Upper lobe of left lung (tissue), 6 donors: ENCODE data around the gene DCTN4. TPM values are rescaled to one million over a fixed set of nuclear protein-coding genes. Genes with fewer than 3 reads are reported as not detected.

Source experiments
- ATAC-seq, 2 donors: fragments of 200-7000 bp; cut with Tn5 transposase; one replicate each; pipeline ENCODE4 v1.9.1; 2022; ENCODE audit warnings: mild to moderate bottlenecking in 2 of 2, moderate library complexity in 2 of 2; ENCODE audit not compliant: low FRiP score in 2 of 2
- DNase-seq, 2 donors: peaks; one replicate each; pipeline ENCODE4 v3.0.0-alpha.2; 2019 to 2020
- H3K27ac ChIP-seq, 4 donors: fragments of 200-600 bp; sonication (generic); one replicate each; pipeline ENCODE4 v1.5.1; 2016 to 2019
- H3K27me3 ChIP-seq, 4 donors: fragments of 200-600 bp; sonication (generic); one replicate each; pipeline ENCODE4 v1.5.1; 2017 to 2019
- H3K36me3 ChIP-seq, 4 donors: fragments of 200-600 bp; sonication (generic); one replicate each; pipeline ENCODE4 v1.5.1; 2016 to 2019
- H3K4me1 ChIP-seq, 4 donors: fragments of 200-600 bp; sonication (generic); one replicate each; pipeline ENCODE4 v1.5.1; 2018 to 2019
- H3K4me3 ChIP-seq, 4 donors: fragments of 200-600 bp; sonication (generic); one replicate each; pipeline ENCODE4 v1.5.1; 2017 to 2019; ENCODE audit warnings: mild to moderate bottlenecking in 2 of 4, moderate library complexity in 1 of 4
- H3K9me3 ChIP-seq, 4 donors: fragments of 200-600 bp; sonication (generic); one replicate each; pipeline ENCODE4 v1.5.1; 2018 to 2019
- CTCF ChIP-seq, 6 experiments: fragments of 450-650 bp in 4 of 6; fragments of 200-600 bp in 2 of 6; sonication (generic) in 2 of 6; IDR thresholded peaks; one replicate each; pipeline ENCODE4 v1.5.1; 2016 to 2019; ENCODE audit warnings: antibody characterized with exemption in 6 of 6
- EP300 ChIP-seq, 4 donors: sonication (generic); formaldehyde crosslinking; IDR thresholded peaks; one replicate each; pipeline ENCODE4 v1.5.1; 2017; ENCODE audit warnings: antibody characterized with exemption in 4 of 4, control low read depth in 2 of 4
- POLR2A ChIP-seq, 4 donors: fragments of 450-650 bp; IDR thresholded peaks; one replicate each; pipeline ENCODE4 v1.5.1; 2016 to 2017; ENCODE audit warnings: antibody characterized with exemption in 4 of 4, mild to moderate bottlenecking in 2 of 4
- POLR2AphosphoS5 ChIP-seq, 2 donors: sonication (generic); formaldehyde crosslinking; IDR thresholded peaks; one replicate each; pipeline ENCODE4 v1.5.1; 2017; ENCODE audit warnings: antibody characterized with exemption in 2 of 2
- WGBS, 2 donors: methylation state at CpG; one replicate each; pipeline ENCODE4 v1.1.5; 2017 to 2018; 5-methylcytosine and 5-hydroxymethylcytosine counted together
- total RNA-seq, 6 donors: library from RNA; depleted of rRNA in 4 of 6; stranded (reverse); fragments of >200 nt in 4 of 6; gene quantifications; one replicate each; pipeline versions ENCODE4 v1.1.0 to v1.2.1, GENCODE V29; 2016 to 2021
- donor health status: DM: no; HTN: no; CAD: no; lungs with moderate emphysema.
- donor health status: DM: no; HTN: yes; CAD: no; lungs with severe emphysema.

Gene DCTN4
- total RNA-seq, 6 donors from 2014 or later, result 37.8 to 111 (median 71.4) TPM

- 90 to 95% methylated on average over 3 of the region's 3 CpGs for WGBS, 2 donors
- H3K27ac ChIP-seq, result no peak overlapping the region
- DNase-seq (no peak), ATAC-seq (no peak)
- H3K4me3 ChIP-seq, result no peak overlapping the region
- TF ChIP-seq POLR2A (IDR thresholded peaks at IDR 0.05), result no peak
- TF ChIP-seq CTCF (IDR thresholded peaks at IDR 0.05), result no peak
- no peak for TF ChIP-seq EP300 (IDR thresholded peaks at IDR 0.05)
- no peak for TF ChIP-seq POLR2AphosphoS5 (IDR thresholded peaks at IDR 0.05)
- H3K4me1 ChIP-seq, result peaks cover 3 to 11% (median 6%) of the 10 kb centered on the region in 4 donors
- no peaks in the 10 kb centered on the region for H3K36me3 ChIP-seq
- H3K27me3 ChIP-seq, result no peaks in the 10 kb centered on the region
- no peaks in the 10 kb centered on the region for H3K9me3 ChIP-seq
Measured at GRCh38 chr5:150663936-150664335, 94.9 kb downstream of the DCTN4 start.

GRCh38 chr5:150662731-150663516, 95.9 kb downstream of the DCTN4 start:
- no peak for TF ChIP-seq POLR2A (IDR thresholded peaks at IDR 0.05)
- TF ChIP-seq EP300 (IDR thresholded peaks at IDR 0.05), result no peak
- TF ChIP-seq POLR2AphosphoS5 (IDR thresholded peaks at IDR 0.05), result no peak
- TF ChIP-seq CTCF (IDR thresholded peaks at IDR 0.05), result no peak
- H3K27ac ChIP-seq, result no peak overlapping the region
- ATAC-seq (no peak), DNase-seq (peak in 1 of 2 donors; percentile 39)
- no peaks in the 10 kb centered on the region for H3K36me3 ChIP-seq
- 78 to 93% methylated on average over 4 of the region's 4 CpGs for WGBS, 2 donors
- H3K27me3 ChIP-seq, result no peaks in the 10 kb centered on the region
- no peaks in the 10 kb centered on the region for H3K9me3 ChIP-seq
- peaks cover 3 to 15% (median 8%) of the 10 kb centered on the region in 4 donors for H3K4me1 ChIP-seq
- H3K4me3 ChIP-seq, result no peak overlapping the region

GRCh38 chr5:150661821-150662596, 96.8 kb downstream of the DCTN4 start:
- ATAC-seq (no peak), DNase-seq (no peak)
- 82 to 87% methylated on average over 10 of the region's 10 CpGs for WGBS, 2 donors

GRCh38 chr5:150661086-150661485, 97.7 kb downstream of the DCTN4 start, which contains the start of gene MYOZ3:
Gene MYOZ3 (plus strand): TSS chr5:150661251. CDS start chr5:150662942, 1,691 bp downstream.
- no peak within 1 kb of the TSS for H3K4me3 ChIP-seq
- DNase-seq (no peak), ATAC-seq (no peak)
- H3K4me1 ChIP-seq, result peaks cover 12 to 28% (median 18%) of the 10 kb centered on the region in 4 donors
- 71 to 78% methylated on average over 1 to 7 of the region's 7 CpGs for WGBS, 2 donors
- H3K36me3 ChIP-seq, result no peaks in the 10 kb centered on the region
- no peaks in the 10 kb centered on the region for H3K27me3 ChIP-seq
- H3K9me3 ChIP-seq, result no peaks in the 10 kb centered on the region
- TF ChIP-seq POLR2AphosphoS5 (IDR thresholded peaks at IDR 0.05) (no peak), CTCF (IDR thresholded peaks at IDR 0.05) (no peak), EP300 (IDR thresholded peaks at IDR 0.05) (no peak), POLR2A (IDR thresholded peaks at IDR 0.05) (no peak)
- peak within 1 kb of the TSS in 3 of 4 donors; percentile 3 to 49 (median 42) for H3K27ac ChIP-seq

More at GRCh38 chr5:150661821-150662596, 96.8 kb downstream of the DCTN4 start:
- no peak overlapping the region for H3K27ac ChIP-seq
- peaks cover 5 to 24% (median 11%) of the 10 kb centered on the region in 4 donors for H3K4me1 ChIP-seq
- H3K36me3 ChIP-seq, result no peaks in the 10 kb centered on the region
- H3K27me3 ChIP-seq, result no peaks in the 10 kb centered on the region
- TF ChIP-seq EP300 (IDR thresholded peaks at IDR 0.05) (no peak), POLR2AphosphoS5 (IDR thresholded peaks at IDR 0.05) (no peak), POLR2A (IDR thresholded peaks at IDR 0.05) (no peak), CTCF (IDR thresholded peaks at IDR 0.05) (no peak)
- H3K4me3 ChIP-seq, result no peak overlapping the region
- H3K9me3 ChIP-seq, result no peaks in the 10 kb centered on the region
